Measurements from ENCODE around the gene PPT2.

- TF ChIP-seq, protein P1, sequence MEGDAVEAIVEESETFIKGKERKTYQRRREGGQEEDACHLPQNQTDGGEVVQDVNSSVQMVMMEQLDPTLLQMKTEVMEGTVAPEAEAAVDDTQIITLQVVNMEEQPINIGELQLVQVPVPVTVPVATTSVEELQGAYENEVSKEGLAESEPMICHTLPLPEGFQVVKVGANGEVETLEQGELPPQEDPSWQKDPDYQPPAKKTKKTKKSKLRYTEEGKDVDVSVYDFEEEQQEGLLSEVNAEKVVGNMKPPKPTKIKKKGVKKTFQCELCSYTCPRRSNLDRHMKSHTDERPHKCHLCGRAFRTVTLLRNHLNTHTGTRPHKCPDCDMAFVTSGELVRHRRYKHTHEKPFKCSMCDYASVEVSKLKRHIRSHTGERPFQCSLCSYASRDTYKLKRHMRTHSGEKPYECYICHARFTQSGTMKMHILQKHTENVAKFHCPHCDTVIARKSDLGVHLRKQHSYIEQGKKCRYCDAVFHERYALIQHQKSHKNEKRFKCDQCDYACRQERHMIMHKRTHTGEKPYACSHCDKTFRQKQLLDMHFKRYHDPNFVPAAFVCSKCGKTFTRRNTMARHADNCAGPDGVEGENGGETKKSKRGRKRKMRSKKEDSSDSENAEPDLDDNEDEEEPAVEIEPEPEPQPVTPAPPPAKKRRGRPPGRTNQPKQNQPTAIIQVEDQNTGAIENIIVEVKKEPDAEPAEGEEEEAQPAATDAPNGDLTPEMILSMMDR (IDR thresholded peaks at IDR 0.05) = no peak
- TF ChIP-seq POLR2AphosphoS5 (IDR thresholded peaks at IDR 0.05) = no peak
These were observed 27.3 kb downstream of the PPT2 start for GRCh38 chr6:32181148-32181702.
